AG04449 (cell line): Measurements from ENCODE around the gene FCER1G.
A peak's percentile ranks its signal among the peaks of the same experiment; 100 is the strongest.
"Not testable (repeated sequence)": the region's sequence is repeated elsewhere in the genome, so short reads cannot be mapped to it uniquely, and the experiment has no call there.

Experiments
- CTCF ChIA-PET: fragments of 350-600 bp; formaldehyde crosslinking; extraction: SDS; loops from one replicate; lab custom pipeline; 2021; ENCODE audit warnings: antibody characterized with exemption; lab: Yijun Ruan, JAX
- POLR2A ChIA-PET: fragments of 400-600, 350-600 bp; formaldehyde crosslinking; extraction: SDS; loops from one replicate; lab custom pipeline; 2020; ENCODE audit warnings: antibody characterized with exemption, inconsistent platforms; lab: Yijun Ruan, JAX
- DNase-seq: peaks from one replicate; pipeline ENCODE4 v3.0.0-alpha.2; 2010; ENCODE audit warnings: low read depth, low spot score
- H3K4me3 ChIP-seq: 2 replicates; pipeline ENCODE4 v1.5.1; 2011; ENCODE audit warnings: low read depth, mild to moderate bottlenecking, control low read depth, low read length
- TF ChIP-seq, protein P1 (sequence below): IDR thresholded peaks from one replicate; pipeline ENCODE4 v1.5.1; 2011; ENCODE audit warnings: mild to moderate bottlenecking, moderate library complexity, low read length, control low read depth, inconsistent platforms; ENCODE audit not compliant: insufficient read depth; ENCODE audit errors: missing control alignments

FCER1G gene

DNA sequence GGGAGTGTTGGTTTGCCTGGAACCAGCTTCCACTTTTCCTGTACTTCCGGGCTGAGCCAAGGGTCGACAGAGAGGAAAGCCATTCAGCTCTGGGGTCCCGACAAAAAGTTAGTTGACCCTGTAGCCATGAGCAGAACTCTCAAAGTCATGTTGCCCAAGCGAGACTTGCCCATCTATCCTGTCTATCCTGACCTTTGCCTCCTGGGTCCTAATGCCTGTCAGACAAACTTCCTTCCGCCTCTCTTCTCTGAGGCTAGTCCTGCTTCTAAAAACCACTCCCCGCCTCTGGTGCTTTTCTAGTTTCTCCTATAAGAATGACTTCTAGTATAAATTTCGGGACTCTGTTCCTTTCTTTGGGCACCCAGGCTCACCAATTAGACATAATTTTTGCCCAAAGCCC lies 35.7 kb downstream of the FCER1G start:
- no peak overlapping the region for H3K4me3 ChIP-seq
- no peak for DNase-seq
- TF ChIP-seq, protein P1, sequence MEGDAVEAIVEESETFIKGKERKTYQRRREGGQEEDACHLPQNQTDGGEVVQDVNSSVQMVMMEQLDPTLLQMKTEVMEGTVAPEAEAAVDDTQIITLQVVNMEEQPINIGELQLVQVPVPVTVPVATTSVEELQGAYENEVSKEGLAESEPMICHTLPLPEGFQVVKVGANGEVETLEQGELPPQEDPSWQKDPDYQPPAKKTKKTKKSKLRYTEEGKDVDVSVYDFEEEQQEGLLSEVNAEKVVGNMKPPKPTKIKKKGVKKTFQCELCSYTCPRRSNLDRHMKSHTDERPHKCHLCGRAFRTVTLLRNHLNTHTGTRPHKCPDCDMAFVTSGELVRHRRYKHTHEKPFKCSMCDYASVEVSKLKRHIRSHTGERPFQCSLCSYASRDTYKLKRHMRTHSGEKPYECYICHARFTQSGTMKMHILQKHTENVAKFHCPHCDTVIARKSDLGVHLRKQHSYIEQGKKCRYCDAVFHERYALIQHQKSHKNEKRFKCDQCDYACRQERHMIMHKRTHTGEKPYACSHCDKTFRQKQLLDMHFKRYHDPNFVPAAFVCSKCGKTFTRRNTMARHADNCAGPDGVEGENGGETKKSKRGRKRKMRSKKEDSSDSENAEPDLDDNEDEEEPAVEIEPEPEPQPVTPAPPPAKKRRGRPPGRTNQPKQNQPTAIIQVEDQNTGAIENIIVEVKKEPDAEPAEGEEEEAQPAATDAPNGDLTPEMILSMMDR: no peak
- CTCF ChIA-PET: interaction anchor here (1.4 to 4.2 kb wide), 3 partner anchors 18 to 40 kb away, joined by 3 to 43 read pairs (median 4); partner anchors contain the start of gene TOMM40L
- POLR2A ChIA-PET: no interaction called here

DNA sequence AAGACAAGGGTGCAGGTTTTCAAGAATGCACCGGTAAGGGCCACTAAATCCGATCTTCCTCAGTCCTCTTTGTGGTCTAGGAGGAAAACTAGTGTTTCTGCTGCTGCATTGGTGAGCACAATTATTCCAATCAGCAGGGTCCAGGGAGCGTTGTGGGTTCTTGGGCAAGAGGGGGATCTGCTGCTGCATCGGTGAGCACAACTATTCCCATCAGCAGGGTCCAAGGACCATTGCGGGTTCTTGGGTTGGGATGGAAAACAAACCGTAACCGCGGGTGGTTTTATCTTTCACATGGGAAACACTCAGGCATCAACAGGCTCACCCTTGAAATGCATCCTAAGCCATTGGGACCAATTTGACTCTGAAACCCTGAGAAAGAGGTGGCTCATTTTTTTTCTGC lies 36.5 kb downstream of the FCER1G start:
- no peak for DNase-seq
- CTCF ChIA-PET: interaction anchor here (0.8 to 2.2 kb wide), 3 partner anchors 15 to 24 kb away, joined by 3 to 6 read pairs (median 3); no protein-coding TSS in a partner anchor
- H3K4me3 ChIP-seq: no peak overlapping the region
- TF ChIP-seq, protein P1: no peak
- POLR2A ChIA-PET: no interaction called here

DNA sequence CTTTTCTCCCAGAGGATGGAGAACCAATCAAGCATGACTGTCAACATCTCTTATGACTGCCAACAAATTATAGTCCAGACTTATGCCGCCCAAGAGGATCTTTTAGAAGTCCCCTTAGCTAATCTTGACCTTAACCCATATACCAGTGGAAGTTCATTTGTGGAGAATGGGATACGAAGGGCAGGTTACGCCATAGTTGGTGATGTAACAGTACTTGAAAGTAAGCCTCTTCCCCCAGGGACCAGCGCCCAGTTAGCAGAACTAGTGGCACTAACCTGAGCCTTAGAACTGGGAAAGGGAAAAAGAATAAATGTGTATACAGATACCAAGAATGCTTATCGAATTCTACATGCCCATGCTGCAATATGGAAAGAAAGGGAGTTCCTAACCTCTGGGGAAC lies 40.2 kb downstream of the FCER1G start:
- H3K4me3 ChIP-seq, POLR2A ChIA-PET, CTCF ChIA-PET, DNase-seq: not testable (repeated sequence)

DNA sequence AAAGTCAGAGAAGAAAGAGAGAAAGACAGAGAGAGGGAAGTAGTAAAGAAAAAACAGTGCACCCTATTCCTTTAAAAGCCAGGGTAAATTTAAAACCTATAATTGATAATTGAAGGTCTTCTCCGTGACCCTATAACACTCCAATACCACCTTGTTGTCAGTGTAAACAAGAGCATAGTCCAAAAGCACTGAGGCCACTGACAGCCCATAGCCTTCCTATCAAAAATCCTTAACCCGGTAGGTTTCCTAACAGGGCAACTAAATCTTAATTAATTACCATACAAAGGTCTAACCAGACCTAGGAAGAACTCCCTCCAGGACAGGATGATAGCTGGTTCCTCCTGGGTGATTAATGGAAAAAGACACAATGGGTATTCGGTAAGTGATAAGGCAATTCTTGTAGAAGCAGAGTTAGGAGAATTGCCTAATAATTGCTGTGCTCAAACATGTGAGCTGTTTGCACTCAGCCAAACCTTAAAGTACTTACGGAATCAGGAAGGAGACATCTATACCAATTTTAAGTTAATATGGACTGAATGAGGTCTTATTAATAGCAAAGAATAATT lies 40.9 kb downstream of the FCER1G start:
- POLR2A ChIA-PET, H3K4me3 ChIP-seq, DNase-seq: not testable (repeated sequence)
- CTCF ChIA-PET: interaction anchor here (1.3 kb wide), 1 partner anchor 29 kb away, joined by 3 read pairs; no protein-coding TSS in a partner anchor

DNA sequence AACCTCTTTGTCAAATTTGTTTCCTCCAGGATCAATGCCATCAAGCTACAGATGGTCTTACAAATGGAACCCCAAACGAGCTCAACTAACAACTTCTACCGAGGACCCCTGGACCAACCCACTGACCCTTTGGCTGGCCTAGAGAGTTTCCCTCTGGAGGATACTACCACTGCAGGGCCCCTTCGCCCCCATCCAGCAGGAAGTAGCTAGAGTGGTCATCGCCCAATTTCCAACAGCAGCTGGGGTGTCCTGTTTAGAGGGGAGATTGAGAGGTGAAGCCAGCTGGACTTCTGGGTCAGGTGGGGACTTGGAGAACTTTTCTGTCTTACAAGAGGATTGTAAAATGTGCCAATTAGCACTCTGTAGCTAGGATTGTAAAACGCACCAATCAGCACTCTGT lies 42.0 kb downstream of the FCER1G start:
- POLR2A ChIA-PET, DNase-seq, H3K4me3 ChIP-seq: not testable (repeated sequence)
- CTCF ChIA-PET: interaction anchor here (0.6 to 4.9 kb wide), 4 partner anchors 30 to 483 kb away, joined by 3 to 37 read pairs (median 5); partner anchors contain the start of gene TOMM40L

DNA sequence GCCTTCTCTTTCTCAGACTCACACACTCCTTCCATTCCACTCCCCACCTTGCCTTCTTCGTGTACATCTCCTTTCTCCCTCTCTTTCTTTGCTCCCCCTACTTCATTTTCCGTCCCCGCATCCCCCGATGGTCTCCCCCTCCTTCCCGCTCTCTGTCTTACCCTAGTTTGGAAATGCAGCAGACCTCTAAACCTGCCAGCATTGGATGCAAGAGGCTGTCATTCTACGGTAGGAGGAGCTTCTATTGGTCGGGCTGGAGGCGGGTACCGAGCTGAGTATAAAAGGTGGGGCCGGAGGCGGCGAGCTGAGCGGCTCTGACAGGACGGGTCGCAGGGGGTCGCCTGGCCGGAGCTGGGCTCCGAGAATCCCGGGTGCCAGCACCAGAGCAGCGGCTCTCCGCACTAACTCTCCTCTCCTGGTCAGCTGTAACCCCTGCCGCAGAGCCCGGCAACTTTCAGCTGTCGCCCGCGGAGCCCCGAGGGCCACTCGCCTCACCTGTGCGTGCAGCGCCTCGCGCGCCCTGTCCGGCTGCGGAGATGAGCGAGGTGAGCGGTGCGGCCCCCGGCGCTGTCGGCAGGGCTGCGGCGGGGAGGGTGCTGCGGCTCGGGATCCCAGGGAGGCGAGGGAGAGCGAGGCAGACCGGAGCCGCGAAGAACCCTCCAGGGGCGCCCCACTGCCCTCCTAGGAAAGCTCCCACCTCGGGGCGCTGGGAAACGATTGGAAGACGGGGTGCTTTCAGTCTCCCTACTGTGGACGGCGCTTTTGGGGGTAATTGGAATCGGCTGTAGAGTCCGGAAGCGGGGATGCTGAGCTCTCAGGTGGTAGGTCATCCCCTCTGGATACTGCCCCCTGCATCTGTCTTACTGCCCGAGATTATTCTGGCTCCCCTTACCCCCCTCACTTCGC lies 43.6 kb downstream of the FCER1G start, which contains the start of gene PCP4L1:
TSS of gene PCP4L1 (plus strand) at position 307 of the 906 bp plus-strand sequence. CDS start at position 537, 230 bp downstream.
- TF ChIP-seq, protein P1: no peak
- DNase-seq: no peak
- POLR2A ChIA-PET: no interaction called here
- peak within 1 kb of the TSS; percentile 48 for H3K4me3 ChIP-seq
- CTCF ChIA-PET: interaction anchor here (1.5 to 4.9 kb wide), 4 partner anchors 16 to 33 kb away, joined by 5 to 37 read pairs (median 6); partner anchors contain the start of gene TOMM40L

DNA sequence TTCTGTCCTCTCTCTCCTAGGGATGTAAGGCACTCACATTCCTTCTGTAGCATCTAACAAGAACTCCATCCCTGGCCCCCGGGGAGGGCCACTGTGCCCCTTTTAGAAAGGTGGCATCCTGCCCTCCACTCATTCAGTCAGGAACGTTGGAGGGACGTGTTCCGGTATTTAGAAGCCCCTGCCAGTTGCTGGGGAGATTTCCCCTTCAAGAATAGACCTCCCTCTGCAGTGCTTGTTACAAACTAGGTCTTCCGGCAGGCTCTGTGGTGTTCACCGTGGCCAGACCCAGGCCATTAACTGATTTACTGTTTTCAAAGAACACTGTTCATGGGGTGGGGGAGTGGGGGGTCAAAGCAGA lies 44.2 kb downstream of the FCER1G start:
- no peak for DNase-seq
- POLR2A ChIA-PET: no interaction called here
- CTCF ChIA-PET: interaction anchor here (1.6 to 4.9 kb wide), 2 partner anchors 29 to 32 kb away, joined by 5 to 37 read pairs; partner anchors contain the start of gene TOMM40L
- TF ChIP-seq, protein P1: no peak
- no peak overlapping the region; the same call in 1 of the 2 replicates for H3K4me3 ChIP-seq
